BLaER1 treated with 17β-estradiol and CSF1 and Interleukin-3, amounts not matched to agents 10 nM and 100 nM (cell line): Measurements from ENCODE around the gene ELMO1.
A peak's percentile ranks its signal among the peaks of the same experiment; 100 is the strongest.

Experiments used
- H3K27ac ChIP-seq, 11 experiments: shearing (Covaris generic); formaldehyde crosslinking; 2 replicates each; pipeline ENCODE4 v1.8.1; 2022
- H3K27me3 ChIP-seq, 11 experiments: shearing (Covaris generic); formaldehyde crosslinking; 2 replicates each; pipeline ENCODE4 v1.8.1; 2022
- H3K36me3 ChIP-seq, 11 experiments: shearing (Covaris generic); formaldehyde crosslinking; 2 replicates each; pipeline ENCODE4 v1.8.1; 2022
- H3K4me1 ChIP-seq, 10 experiments: shearing (Covaris generic); formaldehyde crosslinking; 2 replicates each; pipeline ENCODE4 v1.8.1; 2022
- H3K4me2 ChIP-seq, 11 experiments: shearing (Covaris generic); formaldehyde crosslinking; 2 replicates each; pipeline ENCODE4 v1.8.1; 2022
- H3K4me3 ChIP-seq, 10 experiments: shearing (Covaris generic); formaldehyde crosslinking; 2 replicates each; pipeline ENCODE4 v1.8.1; 2022
- H3K9ac ChIP-seq, 11 experiments: shearing (Covaris generic); formaldehyde crosslinking; 2 replicates each; pipeline ENCODE4 v1.8.1; 2022
- H3K9me3 ChIP-seq, 11 experiments: shearing (Covaris generic); formaldehyde crosslinking; replicated peaks in 1 of 11; 2 replicates each; pipeline ENCODE4 v1.8.1; 2022
- H4K20me1 ChIP-seq, 11 experiments: shearing (Covaris generic); formaldehyde crosslinking; 2 replicates each; pipeline ENCODE4 v1.8.1; 2022
- Cebpa-rat ChIP-seq, 11 experiments: shearing (Covaris generic); IDR thresholded peaks; 2 replicates each; pipeline ENCODE4 v1.8.1; 2022

ELMO1 gene

DNA sequence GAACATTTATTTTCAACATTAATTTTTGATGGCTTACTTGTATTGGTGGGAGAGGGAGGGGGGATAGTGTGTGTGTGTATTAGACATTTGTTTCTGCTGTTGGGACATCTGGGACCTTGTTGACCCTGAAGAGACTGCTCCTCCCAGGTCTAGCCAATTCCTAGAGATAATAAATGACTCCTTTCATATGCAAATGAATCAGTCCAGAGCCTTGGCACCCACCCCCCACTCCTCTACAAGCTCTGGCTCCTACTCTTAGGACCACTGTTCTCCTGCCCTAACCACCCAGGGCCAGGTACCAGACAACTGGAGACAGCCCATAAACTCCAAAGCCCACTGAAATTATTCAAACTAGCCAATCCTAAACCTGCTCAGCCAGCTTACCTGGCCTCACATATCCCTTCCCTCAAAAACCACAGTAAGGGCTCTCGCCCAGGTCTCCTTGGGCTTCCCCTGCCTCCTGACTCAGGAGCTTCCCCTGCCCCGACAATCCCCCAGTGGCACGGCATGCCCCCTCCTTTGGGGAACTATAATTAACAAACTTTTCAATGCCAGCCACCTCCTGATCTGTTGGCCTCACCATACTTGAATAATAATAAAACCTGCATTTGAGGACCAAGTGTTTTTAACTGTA, 233.3 kb downstream of the ELMO1 start:
- TF ChIP-seq Cebpa-rat (IDR thresholded peaks at IDR 0.05): no peak
- H3K4me3 ChIP-seq: no peak overlapping the region
- peaks cover 16 to 93% (median 53%) of the 10 kb centered on the region in 11 experiments; a peak in 21 of 22 replicates for H3K36me3 ChIP-seq
- H3K9me3 ChIP-seq: no peaks in the 10 kb centered on the region
- no peak overlapping the region for H3K4me2 ChIP-seq
- no peak overlapping the region for H3K27ac ChIP-seq
- no peak overlapping the region for H3K9ac ChIP-seq
- H3K27me3 ChIP-seq: no peaks in the 10 kb centered on the region
- H3K4me1 ChIP-seq: peaks cover 9 to 26% (median 20%) of the 10 kb centered on the region in 10 experiments; a peak in 19 of 20 replicates
- H4K20me1 ChIP-seq: no peaks in the 10 kb centered on the region

DNA sequence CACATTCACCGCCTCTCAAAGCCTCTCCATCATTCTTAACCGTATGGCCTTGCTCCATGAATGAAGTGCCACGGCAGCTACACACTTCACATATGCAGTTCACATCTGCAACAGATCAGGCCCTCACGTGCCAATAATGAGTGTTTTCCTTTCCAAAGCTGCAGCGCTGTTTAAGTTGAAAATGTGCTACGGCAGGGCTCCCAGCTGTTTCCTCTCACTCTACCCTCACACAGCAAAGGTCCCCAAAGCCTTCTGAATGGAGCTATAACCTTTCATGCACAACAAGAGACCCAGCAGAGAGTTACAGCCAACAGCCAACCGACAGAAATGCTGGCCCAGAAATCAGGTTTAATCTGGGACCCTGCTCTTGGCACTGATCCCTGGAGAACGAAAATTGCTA, 236.1 kb downstream of the ELMO1 start:
- H3K27ac ChIP-seq: no peak overlapping the region
- no peaks in the 10 kb centered on the region for H3K27me3 ChIP-seq
- no peak overlapping the region for H3K9ac ChIP-seq
- no peak overlapping the region for H3K4me3 ChIP-seq
- H3K4me2 ChIP-seq: peak overlapping the region in 5 of 11 experiments; percentile 2 to 44 (median 24); a peak in 7 of 22 replicates
- peaks cover 19 to 76% (median 50%) of the 10 kb centered on the region in 11 experiments; a peak in 21 of 22 replicates for H3K36me3 ChIP-seq
- no peak for TF ChIP-seq Cebpa-rat (IDR thresholded peaks at IDR 0.05)
- peaks cover 18 to 47% (median 35%) of the 10 kb centered on the region in 10 experiments for H3K4me1 ChIP-seq
- no peaks in the 10 kb centered on the region for H4K20me1 ChIP-seq
- no peaks in the 10 kb centered on the region for H3K9me3 ChIP-seq

DNA sequence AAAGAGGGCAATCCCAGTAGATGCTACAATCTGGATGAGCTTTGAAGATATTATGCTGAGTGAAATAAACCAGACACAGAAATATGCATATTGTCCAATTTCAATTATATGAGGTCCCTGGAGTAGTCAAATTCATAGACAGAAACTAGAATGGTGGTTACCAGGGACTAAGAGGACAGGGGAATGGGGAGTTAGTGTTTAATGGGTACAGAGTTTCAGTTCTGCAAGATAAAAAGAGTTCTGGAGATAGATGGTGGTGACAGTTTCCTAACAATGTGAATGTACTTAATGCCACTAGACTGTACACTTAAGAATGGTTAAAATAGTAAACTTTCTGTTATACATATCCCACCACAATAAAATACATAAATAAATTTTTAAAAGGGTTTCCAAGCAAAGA, 236.6 kb downstream of the ELMO1 start:
- peak overlapping the region in 2 of 11 experiments; percentile 2 to 33; a peak in 2 of 22 replicates for H3K4me2 ChIP-seq
- no peak overlapping the region for H3K9ac ChIP-seq
- no peaks in the 10 kb centered on the region for H3K9me3 ChIP-seq
- TF ChIP-seq Cebpa-rat (IDR thresholded peaks at IDR 0.05): no peak
- no peaks in the 10 kb centered on the region for H4K20me1 ChIP-seq
- H3K4me1 ChIP-seq: peaks cover 18 to 47% (median 35%) of the 10 kb centered on the region in 10 experiments
- H3K4me3 ChIP-seq: no peak overlapping the region
- peaks cover 19 to 76% (median 49%) of the 10 kb centered on the region in 11 experiments; a peak in 21 of 22 replicates for H3K36me3 ChIP-seq
- H3K27me3 ChIP-seq: no peaks in the 10 kb centered on the region
- H3K27ac ChIP-seq: no peak overlapping the region

DNA sequence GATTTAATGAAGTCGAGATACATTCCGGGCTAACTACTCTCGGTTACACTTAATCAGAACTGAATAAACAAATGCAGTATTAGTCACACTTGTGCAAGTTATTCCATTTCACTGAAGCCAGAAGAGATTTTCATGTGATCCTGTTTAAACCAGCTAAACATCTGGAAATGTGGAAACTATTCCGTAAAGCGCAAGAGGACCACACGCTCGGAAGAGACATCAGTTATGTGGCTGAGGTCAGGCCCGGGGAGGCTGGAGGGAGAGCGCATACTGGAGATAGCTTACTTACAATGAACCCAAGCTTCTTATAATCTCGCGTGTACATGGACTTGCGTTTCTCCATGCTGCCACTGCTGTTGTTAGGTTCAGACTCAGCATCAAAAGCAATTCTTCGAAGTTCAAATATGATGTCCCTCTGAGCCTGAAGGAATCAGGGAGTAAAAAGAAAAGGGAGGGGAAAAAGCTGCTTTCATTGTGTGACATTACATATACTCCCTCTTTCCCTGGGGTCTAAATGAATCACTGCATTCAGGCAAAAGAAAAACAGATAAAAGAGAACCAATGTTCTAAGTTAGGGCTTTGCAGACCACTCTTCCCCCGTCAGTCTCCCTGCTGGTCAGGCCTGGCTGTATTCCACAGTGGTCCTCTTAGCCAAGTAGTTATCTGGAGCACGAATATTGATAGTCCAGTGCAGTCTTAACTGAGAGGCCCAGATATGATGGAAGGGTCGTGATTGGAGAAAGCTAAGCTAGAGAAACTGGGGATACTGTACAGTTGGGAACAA, 237.4 kb downstream of the ELMO1 start:
- Histone ChIP-seq H3K9ac (no peak overlapping the region), H4K20me1 (no peaks in the 10 kb centered on the region), H3K27ac (no peak overlapping the region), H3K4me1 (peaks cover 12 to 41% (median 31%) of the 10 kb centered on the region in 10 experiments), H3K4me3 (no peak overlapping the region), H3K4me2 (no peak overlapping the region), H3K36me3 (peaks cover 19 to 73% (median 45%) of the 10 kb centered on the region in 11 experiments; a peak in 21 of 22 replicates), H3K27me3 (no peaks in the 10 kb centered on the region), H3K9me3 (no peaks in the 10 kb centered on the region)
- TF ChIP-seq Cebpa-rat (IDR thresholded peaks at IDR 0.05): no peak

DNA sequence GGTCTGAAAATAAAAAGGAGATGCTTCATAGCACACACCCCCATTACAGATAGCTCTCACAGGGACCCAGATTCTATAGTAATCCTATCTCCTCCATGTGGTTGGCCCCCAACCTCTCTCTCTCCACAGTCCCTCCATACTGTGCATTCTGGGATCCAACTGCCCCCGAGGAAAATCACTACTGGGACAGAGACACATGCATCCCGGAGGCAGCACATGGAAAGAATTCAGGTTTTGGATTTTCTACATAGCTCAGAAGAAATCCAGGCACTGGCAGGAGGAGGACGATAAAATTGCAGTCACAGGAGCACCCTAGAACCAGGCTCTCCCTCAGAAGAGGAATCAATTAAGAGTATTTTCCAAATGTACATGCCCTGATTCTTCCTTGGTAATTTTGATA, 239.5 kb downstream of the ELMO1 start:
- peaks cover 0 to 9% (median 7%) of the 10 kb centered on the region in 11 experiments; a peak in 4 of 22 replicates for H3K9me3 ChIP-seq
- H3K4me3 ChIP-seq: no peak overlapping the region
- peak overlapping the region; percentile 2 to 62 (median 44); a peak in 15 of 22 replicates for H3K4me2 ChIP-seq
- H4K20me1 ChIP-seq: no peaks in the 10 kb centered on the region
- peak overlapping the region; percentile 4 to 60 (median 42); a peak in 17 of 22 replicates for H3K9ac ChIP-seq
- no peak for TF ChIP-seq Cebpa-rat (IDR thresholded peaks at IDR 0.05)
- H3K27ac ChIP-seq: peak overlapping the region in 9 of 11 experiments; percentile 28 to 75 (median 64); a peak in 18 of 22 replicates
- peaks cover 32 to 73% (median 54%) of the 10 kb centered on the region in 11 experiments for H3K36me3 ChIP-seq
- H3K27me3 ChIP-seq: no peaks in the 10 kb centered on the region
- H3K4me1 ChIP-seq: peaks cover 9 to 39% (median 28%) of the 10 kb centered on the region in 10 experiments

DNA sequence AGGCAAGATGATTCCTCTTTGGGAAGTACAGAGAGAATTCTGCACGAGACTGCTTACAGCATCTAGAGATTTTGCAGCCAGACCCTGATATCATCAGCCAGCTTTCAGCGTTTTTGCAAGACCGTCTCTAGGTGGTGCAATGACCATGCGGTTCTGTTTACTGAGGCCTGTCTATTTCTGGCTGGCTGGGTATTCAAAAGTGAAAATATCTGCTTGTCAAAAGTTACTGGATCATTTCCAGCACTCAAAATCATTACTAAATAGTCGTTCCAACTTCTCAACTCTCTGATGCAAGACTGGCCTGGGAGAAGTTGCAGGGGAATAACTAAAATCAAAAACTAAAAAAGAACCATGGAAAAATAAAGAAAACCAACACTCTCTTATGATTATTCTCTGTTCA, 240.1 kb downstream of the ELMO1 start:
- Histone ChIP-seq H4K20me1 (no peaks in the 10 kb centered on the region), H3K36me3 (peaks cover 32 to 73% (median 56%) of the 10 kb centered on the region in 11 experiments), H3K4me2 (peak overlapping the region; percentile 2 to 62 (median 44); a peak in 20 of 22 replicates), H3K4me3 (no peak overlapping the region), H3K4me1 (peaks cover 9 to 39% (median 28%) of the 10 kb centered on the region in 10 experiments), H3K27me3 (no peaks in the 10 kb centered on the region), H3K9ac (peak overlapping the region; percentile 4 to 60 (median 49); a peak in 15 of 22 replicates), H3K9me3 (peaks cover 0 to 9% (median 7%) of the 10 kb centered on the region in 11 experiments; a peak in 4 of 22 replicates), H3K27ac (peak overlapping the region in 9 of 11 experiments; percentile 28 to 75 (median 64); a peak in 17 of 22 replicates)
- peak in 5 of 11 experiments; percentile 21 to 84 (median 57); a peak in 5 of 22 replicates for TF ChIP-seq Cebpa-rat (IDR thresholded peaks at IDR 0.05)

DNA sequence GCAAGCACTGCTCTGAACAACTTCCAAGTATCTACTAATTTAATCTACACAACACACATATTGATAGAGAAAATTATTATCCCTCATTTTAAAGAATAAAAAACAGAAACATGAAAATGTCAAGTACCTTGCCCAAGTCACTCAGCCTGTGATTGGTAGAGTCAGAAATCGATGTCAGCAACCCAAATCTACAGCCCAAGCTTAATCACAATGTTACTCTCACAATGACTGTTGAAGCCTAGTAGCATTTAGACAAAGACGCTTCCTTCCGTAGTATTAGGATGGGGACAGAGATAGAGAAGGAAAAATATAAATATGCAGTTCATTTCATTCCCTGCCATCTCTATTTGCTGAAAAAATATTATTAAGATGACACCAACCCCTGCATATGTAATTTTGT, 242.5 kb downstream of the ELMO1 start:
- no peak for TF ChIP-seq Cebpa-rat (IDR thresholded peaks at IDR 0.05)
- H3K4me2 ChIP-seq: no peak overlapping the region
- no peak overlapping the region for H3K27ac ChIP-seq
- peaks cover 0 to 9% (median 7%) of the 10 kb centered on the region in 11 experiments; a peak in 4 of 22 replicates for H3K9me3 ChIP-seq
- no peak overlapping the region for H3K4me3 ChIP-seq
- no peaks in the 10 kb centered on the region for H3K27me3 ChIP-seq
- peaks cover 0 to 5% (median 0%) of the 10 kb centered on the region in 11 experiments; a peak in 2 of 22 replicates for H4K20me1 ChIP-seq
- H3K9ac ChIP-seq: no peak overlapping the region
- H3K4me1 ChIP-seq: peaks cover 9 to 25% (median 20%) of the 10 kb centered on the region in 10 experiments
- H3K36me3 ChIP-seq: peaks cover 30 to 64% (median 49%) of the 10 kb centered on the region in 11 experiments

DNA sequence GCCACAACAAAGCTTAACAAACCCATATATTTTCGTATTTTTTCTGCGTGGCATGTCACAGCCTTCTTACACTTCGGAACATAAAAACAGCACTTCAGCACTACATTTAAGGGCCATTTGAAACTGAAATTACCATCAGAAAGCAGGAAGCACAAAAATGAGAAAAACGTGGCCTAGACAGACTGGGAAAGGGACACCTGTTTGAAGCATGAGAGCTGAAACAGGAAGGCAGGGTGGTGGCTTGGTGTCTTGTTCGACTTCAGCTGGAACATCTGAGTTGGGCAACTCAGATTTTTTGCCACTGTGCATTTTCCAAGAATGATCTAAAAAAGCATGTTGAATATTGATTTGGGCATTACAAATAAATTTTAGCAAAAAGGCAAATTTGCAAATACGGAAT, 243.2 kb downstream of the ELMO1 start:
- H4K20me1 ChIP-seq: peaks cover 0 to 5% (median 0%) of the 10 kb centered on the region in 11 experiments; a peak in 2 of 22 replicates
- H3K9ac ChIP-seq: no peak overlapping the region
- TF ChIP-seq Cebpa-rat (IDR thresholded peaks at IDR 0.05): no peak
- no peak overlapping the region for H3K27ac ChIP-seq
- H3K27me3 ChIP-seq: no peaks in the 10 kb centered on the region
- peaks cover 9 to 25% (median 20%) of the 10 kb centered on the region in 10 experiments for H3K4me1 ChIP-seq
- H3K9me3 ChIP-seq: peaks cover 0 to 9% (median 7%) of the 10 kb centered on the region in 11 experiments; a peak in 4 of 22 replicates
- H3K4me2 ChIP-seq: no peak overlapping the region
- peaks cover 24 to 62% (median 47%) of the 10 kb centered on the region in 11 experiments for H3K36me3 ChIP-seq
- no peak overlapping the region for H3K4me3 ChIP-seq

DNA sequence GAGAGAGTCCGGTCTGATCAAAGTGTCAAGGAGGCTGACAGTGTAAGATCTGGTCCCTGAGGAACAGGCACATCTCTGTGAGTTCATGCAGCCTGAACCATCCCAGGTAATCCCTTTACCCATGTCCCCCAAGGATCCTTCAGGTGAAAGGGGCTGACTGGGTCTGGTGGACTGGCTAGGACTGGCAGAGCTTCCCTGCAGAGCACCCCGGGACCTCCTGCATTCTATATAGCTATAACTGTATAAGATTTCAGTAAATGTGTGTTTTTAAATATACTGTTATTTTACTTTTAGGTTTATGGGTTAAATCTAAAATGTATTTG, 246.8 kb downstream of the ELMO1 start:
- no peak for TF ChIP-seq Cebpa-rat (IDR thresholded peaks at IDR 0.05)
- Histone ChIP-seq H3K9ac (no peak overlapping the region), H4K20me1 (peaks cover 0 to 18% (median 5%) of the 10 kb centered on the region in 11 experiments; a peak in 8 of 22 replicates), H3K4me2 (no peak overlapping the region), H3K27ac (no peak overlapping the region), H3K4me1 (peaks cover 0 to 6% (median 0%) of the 10 kb centered on the region in 10 experiments; a peak in 3 of 20 replicates), H3K36me3 (peaks cover 22 to 66% (median 39%) of the 10 kb centered on the region in 11 experiments), H3K4me3 (no peak overlapping the region), H3K27me3 (no peaks in the 10 kb centered on the region), H3K9me3 (peaks cover 0 to 9% (median 7%) of the 10 kb centered on the region in 11 experiments; a peak in 4 of 22 replicates)
